Measurements from ENCODE around the gene IL32.

Gene IL32

GRCh38 chr16:3106205-3106928 is 40.9 kb downstream of the IL32 start (continued):
- peak; percentile 86; the same call in 1 of the 2 replicates for TF ChIP-seq PBX3 (CRISPR knock-in tag; IDR thresholded peaks at IDR 0.05)
- TF ChIP-seq, protein P1, sequence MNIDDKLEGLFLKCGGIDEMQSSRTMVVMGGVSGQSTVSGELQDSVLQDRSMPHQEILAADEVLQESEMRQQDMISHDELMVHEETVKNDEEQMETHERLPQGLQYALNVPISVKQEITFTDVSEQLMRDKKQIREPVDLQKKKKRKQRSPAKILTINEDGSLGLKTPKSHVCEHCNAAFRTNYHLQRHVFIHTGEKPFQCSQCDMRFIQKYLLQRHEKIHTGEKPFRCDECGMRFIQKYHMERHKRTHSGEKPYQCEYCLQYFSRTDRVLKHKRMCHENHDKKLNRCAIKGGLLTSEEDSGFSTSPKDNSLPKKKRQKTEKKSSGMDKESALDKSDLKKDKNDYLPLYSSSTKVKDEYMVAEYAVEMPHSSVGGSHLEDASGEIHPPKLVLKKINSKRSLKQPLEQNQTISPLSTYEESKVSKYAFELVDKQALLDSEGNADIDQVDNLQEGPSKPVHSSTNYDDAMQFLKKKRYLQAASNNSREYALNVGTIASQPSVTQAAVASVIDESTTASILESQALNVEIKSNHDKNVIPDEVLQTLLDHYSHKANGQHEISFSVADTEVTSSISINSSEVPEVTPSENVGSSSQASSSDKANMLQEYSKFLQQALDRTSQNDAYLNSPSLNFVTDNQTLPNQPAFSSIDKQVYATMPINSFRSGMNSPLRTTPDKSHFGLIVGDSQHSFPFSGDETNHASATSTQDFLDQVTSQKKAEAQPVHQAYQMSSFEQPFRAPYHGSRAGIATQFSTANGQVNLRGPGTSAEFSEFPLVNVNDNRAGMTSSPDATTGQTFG (tag by site-specific recombination; IDR thresholded peaks at IDR 0.05; ENCODE audit: borderline replicate concordance), result 0 out of 2 replicates have a peak, but pooled peaks have one; percentile 14
- TF ChIP-seq FEZF1 (tag by site-specific recombination; IDR thresholded peaks at IDR 0.05), result 0 out of 2 replicates have a peak, but pooled peaks have one; percentile 7
- TF ChIP-seq, protein P2, sequence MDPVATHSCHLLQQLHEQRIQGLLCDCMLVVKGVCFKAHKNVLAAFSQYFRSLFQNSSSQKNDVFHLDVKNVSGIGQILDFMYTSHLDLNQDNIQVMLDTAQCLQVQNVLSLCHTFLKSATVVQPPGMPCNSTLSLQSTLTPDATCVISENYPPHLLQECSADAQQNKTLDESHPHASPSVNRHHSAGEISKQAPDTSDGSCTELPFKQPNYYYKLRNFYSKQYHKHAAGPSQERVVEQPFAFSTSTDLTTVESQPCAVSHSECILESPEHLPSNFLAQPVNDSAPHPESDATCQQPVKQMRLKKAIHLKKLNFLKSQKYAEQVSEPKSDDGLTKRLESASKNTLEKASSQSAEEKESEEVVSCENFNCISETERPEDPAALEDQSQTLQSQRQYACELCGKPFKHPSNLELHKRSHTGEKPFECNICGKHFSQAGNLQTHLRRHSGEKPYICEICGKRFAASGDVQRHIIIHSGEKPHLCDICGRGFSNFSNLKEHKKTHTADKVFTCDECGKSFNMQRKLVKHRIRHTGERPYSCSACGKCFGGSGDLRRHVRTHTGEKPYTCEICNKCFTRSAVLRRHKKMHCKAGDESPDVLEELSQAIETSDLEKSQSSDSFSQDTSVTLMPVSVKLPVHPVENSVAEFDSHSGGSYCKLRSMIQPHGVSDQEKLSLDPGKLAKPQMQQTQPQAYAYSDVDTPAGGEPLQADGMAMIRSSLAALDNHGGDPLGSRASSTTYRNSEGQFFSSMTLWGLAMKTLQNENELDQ (tag by site-specific recombination; IDR thresholded peaks at IDR 0.05; ENCODE audit: low read depth), result no peak
- peak; percentile 78 for TF ChIP-seq ZXDB (tag by site-specific recombination; IDR thresholded peaks at IDR 0.05)
- TF ChIP-seq, protein P3, sequence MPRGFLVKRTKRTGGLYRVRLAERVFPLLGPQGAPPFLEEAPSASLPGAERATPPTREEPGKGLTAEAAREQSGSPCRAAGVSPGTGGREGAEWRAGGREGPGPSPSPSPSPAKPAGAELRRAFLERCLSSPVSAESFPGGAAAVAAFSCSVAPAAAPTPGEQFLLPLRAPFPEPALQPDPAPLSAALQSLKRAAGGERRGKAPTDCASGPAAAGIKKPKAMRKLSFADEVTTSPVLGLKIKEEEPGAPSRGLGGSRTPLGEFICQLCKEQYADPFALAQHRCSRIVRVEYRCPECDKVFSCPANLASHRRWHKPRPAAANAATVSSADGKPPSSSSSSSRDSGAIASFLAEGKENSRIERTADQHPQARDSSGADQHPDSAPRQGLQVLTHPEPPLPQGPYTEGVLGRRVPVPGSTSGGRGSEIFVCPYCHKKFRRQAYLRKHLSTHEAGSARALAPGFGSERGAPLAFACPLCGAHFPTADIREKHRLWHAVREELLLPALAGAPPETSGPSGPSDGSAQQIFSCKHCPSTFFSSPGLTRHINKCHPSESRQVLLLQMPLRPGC (tag by site-specific recombination; IDR thresholded peaks at IDR 0.05), result peak; percentile 57; the same call in 1 of the 2 replicates
- TF ChIP-seq ZNF202 (tag by site-specific recombination; IDR thresholded peaks at IDR 0.05; ENCODE audit: borderline replicate concordance), result no peak
- peak; percentile 80 for TF ChIP-seq ZFP37 (tag by site-specific recombination; IDR thresholded peaks at IDR 0.05)
- no peak for TF ChIP-seq ZNF514 (tag by site-specific recombination; IDR thresholded peaks at IDR 0.05)
- TF ChIP-seq ZNF645 (tag by site-specific recombination; IDR thresholded peaks at IDR 0.05), result no peak
- TF ChIP-seq ZSCAN23 (tag by site-specific recombination; IDR thresholded peaks at IDR 0.05), result 0 out of 2 replicates have a peak, but pooled peaks have one; percentile 35
- TF ChIP-seq, protein P4, sequence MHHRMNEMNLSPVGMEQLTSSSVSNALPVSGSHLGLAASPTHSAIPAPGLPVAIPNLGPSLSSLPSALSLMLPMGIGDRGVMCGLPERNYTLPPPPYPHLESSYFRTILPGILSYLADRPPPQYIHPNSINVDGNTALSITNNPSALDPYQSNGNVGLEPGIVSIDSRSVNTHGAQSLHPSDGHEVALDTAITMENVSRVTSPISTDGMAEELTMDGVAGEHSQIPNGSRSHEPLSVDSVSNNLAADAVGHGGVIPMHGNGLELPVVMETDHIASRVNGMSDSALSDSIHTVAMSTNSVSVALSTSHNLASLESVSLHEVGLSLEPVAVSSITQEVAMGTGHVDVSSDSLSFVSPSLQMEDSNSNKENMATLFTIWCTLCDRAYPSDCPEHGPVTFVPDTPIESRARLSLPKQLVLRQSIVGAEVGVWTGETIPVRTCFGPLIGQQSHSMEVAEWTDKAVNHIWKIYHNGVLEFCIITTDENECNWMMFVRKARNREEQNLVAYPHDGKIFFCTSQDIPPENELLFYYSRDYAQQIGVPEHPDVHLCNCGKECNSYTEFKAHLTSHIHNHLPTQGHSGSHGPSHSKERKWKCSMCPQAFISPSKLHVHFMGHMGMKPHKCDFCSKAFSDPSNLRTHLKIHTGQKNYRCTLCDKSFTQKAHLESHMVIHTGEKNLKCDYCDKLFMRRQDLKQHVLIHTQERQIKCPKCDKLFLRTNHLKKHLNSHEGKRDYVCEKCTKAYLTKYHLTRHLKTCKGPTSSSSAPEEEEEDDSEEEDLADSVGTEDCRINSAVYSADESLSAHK (tag by site-specific recombination; IDR thresholded peaks at IDR 0.05), result peak; percentile 92
- TF ChIP-seq YY1 (tag by site-specific recombination; IDR thresholded peaks at IDR 0.05), result peak; percentile 66; the same call in 1 of the 2 replicates
- peak; percentile 60; the same call in 1 of the 2 replicates for TF ChIP-seq ZFP69B (tag by site-specific recombination; IDR thresholded peaks at IDR 0.05)
- TF ChIP-seq EGR2 (tag by site-specific recombination; IDR thresholded peaks at IDR 0.05; ENCODE audit: low read depth), result 0 out of 2 replicates have a peak, but pooled peaks have one; percentile 36
- peak; percentile 52; the same call in 1 of the 2 replicates for TF ChIP-seq KLF1 (tag by site-specific recombination; IDR thresholded peaks at IDR 0.05)
- TF ChIP-seq ZNF830 (tag by site-specific recombination; IDR thresholded peaks at IDR 0.05; ENCODE audit: low read depth), result no peak
- peak; percentile 67 for TF ChIP-seq GLIS2 (tag by site-specific recombination; IDR thresholded peaks at IDR 0.05)
- 0 out of 2 replicates have a peak, but pooled peaks have one; percentile 52 for TF ChIP-seq ZNF391 (tag by site-specific recombination; IDR thresholded peaks at IDR 0.05; ENCODE audit: borderline replicate concordance, low read depth)
- TF ChIP-seq ZNF2 (tag by site-specific recombination; IDR thresholded peaks at IDR 0.05), result peak; percentile 86

All from HEK293 (cell line).